Measurements from ENCODE around the gene CLIC4. TPM values are rescaled to one million over a fixed set of nuclear protein-coding genes. Genes with fewer than 3 reads are reported as not detected.

CLIC4 gene
- total RNA-seq, 1 donor from 2014 or later: 353 TPM

DNA sequence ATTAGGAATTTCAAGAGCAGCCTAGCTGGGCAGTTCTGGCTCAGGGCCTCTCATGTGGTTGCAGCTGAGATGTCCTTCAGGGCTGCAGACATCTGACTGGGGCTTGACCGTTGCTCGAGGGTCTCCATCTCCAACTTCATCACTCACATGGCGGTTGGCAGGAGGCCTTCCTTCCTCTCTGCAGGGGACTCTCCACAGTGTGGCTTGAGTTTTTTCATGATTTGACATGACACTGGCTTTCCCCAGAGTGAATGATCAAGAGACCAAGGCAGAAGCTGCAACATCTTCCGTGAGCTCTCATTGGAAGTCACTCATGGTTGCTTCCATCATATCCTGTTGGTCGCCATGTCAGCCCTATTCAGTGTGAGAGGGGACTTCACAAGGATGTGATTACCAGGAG is 110.2 kb downstream of the CLIC4 start:
- no peaks in the 10 kb centered on the region for H3K36me3 Mint-ChIP-seq (ENCODE audit: low read depth, unreplicated experiment)
- no peak overlapping the region for H3K4me2 ChIP-seq (ENCODE audit: low read length)
- H3K9ac ChIP-seq (ENCODE audit: low read length): no peak overlapping the region
- no peak for FAIRE-seq
- H3K79me2 ChIP-seq (ENCODE audit: insufficient read depth, low read length): no peaks in the 10 kb centered on the region
- no peaks in the 10 kb centered on the region for H3K27me3 ChIP-seq (ENCODE audit: insufficient read depth, low read length)
- no peaks in the 10 kb centered on the region for H3K4me1 ChIP-seq (ENCODE audit: insufficient read depth, low read length)
- H2AFZ ChIP-seq (ENCODE audit: low read depth, low read length): no peak overlapping the region
- H4K20me1 ChIP-seq (ENCODE audit: insufficient read depth, low read length): peaks cover 5% of the 10 kb centered on the region
- H3K4me3 ChIP-seq (ENCODE audit: insufficient read depth, low read depth, low read length): no peak overlapping the region
- H3K27ac Mint-ChIP-seq (ENCODE audit: unreplicated experiment): no peak overlapping the region
- no peak overlapping the region for H3K27ac ChIP-seq (ENCODE audit: low read depth, low read length)
- no peak overlapping the region for H3K4me3 Mint-ChIP-seq (ENCODE audit: unreplicated experiment)
- peaks cover 15% of the 10 kb centered on the region for H3K4me1 Mint-ChIP-seq (ENCODE audit: low read depth, unreplicated experiment)
- no peaks in the 10 kb centered on the region for H3K9me3 ChIP-seq (ENCODE audit: insufficient read depth, low read depth, low read length)
- H3K36me3 ChIP-seq (ENCODE audit: insufficient read depth, low read length): no peaks in the 10 kb centered on the region
- TF ChIP-seq EZH2 (IDR thresholded peaks at IDR 0.05; ENCODE audit: insufficient read depth, low read length): no peak
- TF ChIP-seq, protein P1, sequence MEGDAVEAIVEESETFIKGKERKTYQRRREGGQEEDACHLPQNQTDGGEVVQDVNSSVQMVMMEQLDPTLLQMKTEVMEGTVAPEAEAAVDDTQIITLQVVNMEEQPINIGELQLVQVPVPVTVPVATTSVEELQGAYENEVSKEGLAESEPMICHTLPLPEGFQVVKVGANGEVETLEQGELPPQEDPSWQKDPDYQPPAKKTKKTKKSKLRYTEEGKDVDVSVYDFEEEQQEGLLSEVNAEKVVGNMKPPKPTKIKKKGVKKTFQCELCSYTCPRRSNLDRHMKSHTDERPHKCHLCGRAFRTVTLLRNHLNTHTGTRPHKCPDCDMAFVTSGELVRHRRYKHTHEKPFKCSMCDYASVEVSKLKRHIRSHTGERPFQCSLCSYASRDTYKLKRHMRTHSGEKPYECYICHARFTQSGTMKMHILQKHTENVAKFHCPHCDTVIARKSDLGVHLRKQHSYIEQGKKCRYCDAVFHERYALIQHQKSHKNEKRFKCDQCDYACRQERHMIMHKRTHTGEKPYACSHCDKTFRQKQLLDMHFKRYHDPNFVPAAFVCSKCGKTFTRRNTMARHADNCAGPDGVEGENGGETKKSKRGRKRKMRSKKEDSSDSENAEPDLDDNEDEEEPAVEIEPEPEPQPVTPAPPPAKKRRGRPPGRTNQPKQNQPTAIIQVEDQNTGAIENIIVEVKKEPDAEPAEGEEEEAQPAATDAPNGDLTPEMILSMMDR (IDR thresholded peaks at IDR 0.05; ENCODE audit: insufficient read depth, low read depth, low read length): no peak
- no peak for DNase-seq (ENCODE audit: low read depth)
- no peaks in the 10 kb centered on the region for H3K27me3 Mint-ChIP-seq (ENCODE audit: low read depth, unreplicated experiment)
- no peaks in the 10 kb centered on the region for H3K9me3 Mint-ChIP-seq (ENCODE audit: unreplicated experiment)

- H3K4me1 ChIP-seq (ENCODE audit: insufficient read depth, low read length): no peaks in the 10 kb centered on the region
- Mint-ChIP-seq H3K9me3 (ENCODE audit: unreplicated experiment) (no peaks in the 10 kb centered on the region), H3K36me3 (ENCODE audit: low read depth, unreplicated experiment) (no peaks in the 10 kb centered on the region), H3K4me3 (ENCODE audit: unreplicated experiment) (no peak overlapping the region), H3K27me3 (ENCODE audit: low read depth, unreplicated experiment) (peaks cover 5% of the 10 kb centered on the region), H3K27ac (ENCODE audit: unreplicated experiment) (no peak overlapping the region), H3K4me1 (ENCODE audit: low read depth, unreplicated experiment) (peaks cover 9% of the 10 kb centered on the region)
- H3K27me3 ChIP-seq (ENCODE audit: insufficient read depth, low read length): no peaks in the 10 kb centered on the region
- H3K9me3 ChIP-seq (ENCODE audit: insufficient read depth, low read depth, low read length): no peaks in the 10 kb centered on the region
- H4K20me1 ChIP-seq (ENCODE audit: insufficient read depth, low read length): peaks cover 5% of the 10 kb centered on the region
- TF ChIP-seq EZH2 (IDR thresholded peaks at IDR 0.05; ENCODE audit: insufficient read depth, low read length): no peak
- TF ChIP-seq, protein P1 (IDR thresholded peaks at IDR 0.05; ENCODE audit: insufficient read depth, low read depth, low read length): no peak
- FAIRE-seq: no peak
- H3K36me3 ChIP-seq (ENCODE audit: insufficient read depth, low read length): no peaks in the 10 kb centered on the region
- no peak overlapping the region for H2AFZ ChIP-seq (ENCODE audit: low read depth, low read length)
- no peaks in the 10 kb centered on the region for H3K79me2 ChIP-seq (ENCODE audit: insufficient read depth, low read length)
- no peak overlapping the region for H3K9ac ChIP-seq (ENCODE audit: low read length)
- no peak overlapping the region for H3K4me2 ChIP-seq (ENCODE audit: low read length)
- no peak overlapping the region for H3K4me3 ChIP-seq (ENCODE audit: insufficient read depth, low read depth, low read length)
- no peak for DNase-seq (ENCODE audit: low read depth)
- no peak overlapping the region for H3K27ac ChIP-seq (ENCODE audit: low read depth, low read length)
Measured at GRCh38 chr1:24856787-24857506, 111.7 kb downstream of the CLIC4 start.

GRCh38 chr1:24857507-24858133 is 112.4 kb downstream of the CLIC4 start:
- Histone ChIP-seq H3K4me1 (ENCODE audit: insufficient read depth, low read length) (no peaks in the 10 kb centered on the region), H3K27me3 (ENCODE audit: insufficient read depth, low read length) (no peaks in the 10 kb centered on the region), H3K4me3 (ENCODE audit: insufficient read depth, low read depth, low read length) (no peak overlapping the region), H2AFZ (ENCODE audit: low read depth, low read length) (no peak overlapping the region), H3K79me2 (ENCODE audit: insufficient read depth, low read length) (no peaks in the 10 kb centered on the region), H3K27ac (ENCODE audit: low read depth, low read length) (no peak overlapping the region), H3K9me3 (ENCODE audit: insufficient read depth, low read depth, low read length) (no peaks in the 10 kb centered on the region), H3K4me2 (ENCODE audit: low read length) (no peak overlapping the region), H3K36me3 (ENCODE audit: insufficient read depth, low read length) (no peaks in the 10 kb centered on the region), H4K20me1 (ENCODE audit: insufficient read depth, low read length) (peaks cover 5% of the 10 kb centered on the region), H3K9ac (ENCODE audit: low read length) (no peak overlapping the region)
- DNase-seq (ENCODE audit: low read depth) (no peak), FAIRE-seq (no peak)
- TF ChIP-seq, protein P1 (IDR thresholded peaks at IDR 0.05; ENCODE audit: insufficient read depth, low read depth, low read length): no peak
- TF ChIP-seq EZH2 (IDR thresholded peaks at IDR 0.05; ENCODE audit: insufficient read depth, low read length): no peak
- no peaks in the 10 kb centered on the region for H3K9me3 Mint-ChIP-seq (ENCODE audit: unreplicated experiment)
- peaks cover 9% of the 10 kb centered on the region for H3K27me3 Mint-ChIP-seq (ENCODE audit: low read depth, unreplicated experiment)
- no peaks in the 10 kb centered on the region for H3K36me3 Mint-ChIP-seq (ENCODE audit: low read depth, unreplicated experiment)
- no peak overlapping the region for H3K27ac Mint-ChIP-seq (ENCODE audit: unreplicated experiment)
- H3K4me3 Mint-ChIP-seq (ENCODE audit: unreplicated experiment): no peak overlapping the region
- peaks cover 12% of the 10 kb centered on the region for H3K4me1 Mint-ChIP-seq (ENCODE audit: low read depth, unreplicated experiment)

All from astrocyte (in vitro differentiated cells and primary cell).